HG02870 (cell line): ENCODE data around the gene ZFP36L1.
A peak's percentile ranks its signal among the peaks of the same experiment; 100 is the strongest.

Source experiments
- ATAC-seq: cut with Tn5 transposase; IDR thresholded peaks from one replicate; pipeline ENCODE4 v1.9.1; 2021; ENCODE audit warnings: mild to moderate bottlenecking, moderate library complexity; ENCODE audit not compliant: unreplicated experiment

ZFP36L1 gene

DNA sequence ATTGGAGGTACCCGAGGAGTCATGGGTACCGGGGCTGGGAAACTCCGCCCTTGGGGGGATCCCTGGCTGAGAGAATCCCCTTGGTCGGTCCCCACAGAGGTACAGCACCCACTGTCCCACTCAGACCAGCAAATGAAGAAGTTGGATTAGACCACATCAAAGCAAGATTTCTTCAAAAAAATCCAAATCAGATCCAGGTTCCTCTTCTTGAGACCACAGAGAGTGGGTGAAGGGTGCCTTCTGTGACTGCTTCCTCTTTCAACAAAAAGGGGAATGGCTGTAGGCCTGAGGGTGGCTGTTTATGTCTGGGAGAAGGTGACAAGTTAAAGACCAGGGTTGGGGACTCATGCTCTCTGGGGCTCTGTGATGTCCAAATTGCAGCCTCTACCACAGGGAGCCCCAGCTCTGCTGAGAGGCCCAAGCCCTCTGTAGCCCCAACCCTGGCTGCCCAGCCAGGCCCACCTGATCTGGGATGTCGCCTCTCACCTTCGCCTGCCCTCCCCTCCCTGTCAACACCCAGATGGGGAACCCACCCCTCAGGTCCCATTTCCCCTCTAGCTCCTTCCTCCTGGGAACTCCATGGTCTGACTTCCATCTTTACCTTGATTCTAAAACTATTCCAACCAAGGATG lies 50.9 kb downstream of the ZFP36L1 start:
- ATAC-seq: peak; percentile 79

DNA sequence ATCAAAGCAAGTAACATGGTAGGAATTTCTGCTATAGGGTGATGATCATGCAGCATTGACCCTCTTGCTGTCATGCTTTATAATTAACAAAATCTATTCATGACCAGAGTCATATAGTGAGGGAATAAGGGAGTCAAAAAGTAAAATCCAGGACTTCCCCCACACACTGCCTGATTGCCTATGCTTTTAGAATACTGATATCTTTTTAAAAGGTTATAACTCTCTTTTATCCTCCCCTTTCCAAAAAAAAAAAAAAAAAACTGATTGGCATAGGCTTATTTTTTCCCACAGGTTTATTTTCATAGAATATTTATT lies 51.4 kb downstream of the ZFP36L1 start:
- ATAC-seq: no peak

DNA sequence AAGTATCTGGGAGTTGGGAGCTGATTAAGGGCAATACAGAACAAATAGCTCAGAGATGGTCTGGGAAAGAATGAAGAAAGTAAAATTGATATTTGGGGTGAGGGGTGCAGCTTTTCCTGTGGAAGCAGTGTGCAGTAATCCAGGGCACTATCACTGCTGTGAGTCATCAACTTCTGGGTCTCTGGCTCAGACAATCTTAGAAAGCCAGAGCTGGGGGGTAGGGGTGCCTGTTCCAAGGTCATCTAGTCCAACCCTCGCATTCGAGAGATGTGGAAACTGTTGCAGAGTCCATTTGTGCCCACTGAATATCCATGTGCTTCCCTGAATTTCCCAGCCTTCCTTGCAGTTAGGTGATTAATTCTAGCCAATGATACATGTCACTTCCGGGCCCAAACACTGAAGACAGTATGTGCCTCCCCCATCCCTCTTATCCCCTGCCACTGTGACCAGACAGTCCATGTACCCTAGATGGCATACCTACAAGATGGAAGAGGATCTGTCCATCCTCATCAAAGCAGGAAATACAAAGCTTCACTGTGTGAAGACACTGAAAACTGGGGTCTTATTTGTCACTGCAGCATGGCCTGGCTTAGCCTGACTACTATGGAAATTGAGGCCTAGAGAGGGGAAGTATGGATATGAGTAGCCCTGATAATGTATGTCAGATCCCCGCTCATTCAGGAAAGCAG lies 51.9 kb downstream of the ZFP36L1 start:
- no peak for ATAC-seq

DNA sequence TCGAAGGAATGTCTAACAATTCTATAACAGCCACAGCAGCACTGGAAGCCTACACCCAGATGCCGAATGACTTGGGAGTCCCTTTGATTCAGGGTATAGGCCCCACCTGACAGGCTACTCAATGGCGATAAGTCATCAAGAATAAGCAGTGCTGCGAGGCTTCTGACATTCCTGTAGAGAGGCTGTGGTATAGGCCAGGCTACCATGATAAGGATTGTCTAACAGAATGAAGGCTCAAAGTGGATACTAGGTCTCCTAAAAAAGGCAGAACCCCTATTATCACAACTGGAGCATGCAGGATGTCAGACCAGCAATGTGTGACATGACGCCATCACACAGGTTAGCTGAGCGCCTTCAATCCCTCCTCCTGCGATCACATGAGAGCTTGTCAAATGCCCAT lies 53.2 kb downstream of the ZFP36L1 start:
- ATAC-seq: no peak

DNA sequence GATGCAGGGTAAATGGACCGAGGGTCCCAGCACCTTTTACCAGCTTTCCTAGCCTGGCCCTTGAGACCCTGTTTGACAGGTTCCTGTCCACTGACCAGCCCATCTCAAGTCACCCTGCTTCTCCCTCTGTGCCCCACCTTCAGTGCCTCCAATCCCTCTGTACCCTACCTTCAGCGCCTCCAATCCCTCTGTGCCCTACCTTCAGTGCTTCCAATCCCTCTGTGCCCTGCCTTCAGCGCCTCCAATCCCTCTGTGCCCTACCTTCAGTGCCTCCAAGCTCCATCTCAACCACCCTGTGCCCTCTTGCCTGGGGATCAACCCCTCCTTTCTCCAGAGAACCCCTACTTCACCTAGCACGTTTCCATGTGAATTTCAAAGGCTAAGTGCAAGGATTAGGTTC lies 54.3 kb downstream of the ZFP36L1 start:
- no peak for ATAC-seq
